ENCODE measurements around the gene FBXO34.

Gene FBXO34

GRCh38 chr14:55384536-55384935 is 113.3 kb downstream of the FBXO34 start:
- no peak for DNase-seq

GRCh38 chr14:55386037-55386808 is 115.0 kb downstream of the FBXO34 start:
- no peak for DNase-seq

- DNase-seq = no peak
Observed at GRCh38 chr14:55387121-55387520, 115.9 kb downstream of the FBXO34 start.

- DNase-seq = no peak
Observed at GRCh38 chr14:55388160-55388559, 116.9 kb downstream of the FBXO34 start.

GRCh38 chr14:55389330-55389729 is 118.1 kb downstream of the FBXO34 start:
- no peak for DNase-seq

- no peak for DNase-seq
Observed at GRCh38 chr14:55398679-55399078, 127.5 kb downstream of the FBXO34 start.

GRCh38 chr14:55399183-55399582 is 128.0 kb downstream of the FBXO34 start:
- no peak for DNase-seq

GRCh38 chr14:55399852-55400251 is 128.6 kb downstream of the FBXO34 start:
- no peak for DNase-seq

GRCh38 chr14:55401751-55402150 is 130.5 kb downstream of the FBXO34 start:
- DNase-seq = no peak
